Endothelial cell of umbilical vein (primary cell): Measurements from ENCODE around the gene EFCAB8. TPM values are rescaled to one million over a fixed set of nuclear protein-coding genes. Genes with fewer than 3 reads are reported as not detected.

Experiments
- BruUV-seq: library from RNA; stranded (reverse); fragments of 400-500 nt; replicated peaks from 2 replicates; lab custom pipeline; 2021; lab: Mats Ljungman, UMichigan
- CTCF ChIA-PET: fragments of 300-600, 350-600 bp; sonication (Branson Sonifier 250); formaldehyde crosslinking; loops from one replicate; lab custom pipeline; 2021; ENCODE audit warnings: antibody characterized with exemption, inconsistent platforms; lab: Charles Lee
- POLR2A ChIA-PET: fragments of 300-600, 350-600 bp; sonication (Branson Sonifier 250); formaldehyde crosslinking; loops from one replicate; lab custom pipeline; 2021; ENCODE audit warnings: antibody characterized with exemption, inconsistent platforms; lab: Charles Lee
- DNase-seq: peaks from one replicate; pipeline ENCODE4 v3.0.0-alpha.2; 2011; ENCODE audit warnings: low read depth, low spot score
- FAIRE-seq: peaks from 2 replicates; lab custom pipeline; 2011; peaks lifted over from hg19 to GRCh38; lab: Jason Lieb, UNC
- H2AFZ ChIP-seq: 2 replicates; pipeline ENCODE4 v1.6.0; 2012; ENCODE audit warnings: low read depth, low read length, control low read depth, inconsistent platforms
- H3K27ac ChIP-seq: 2 replicates; pipeline ENCODE4 v1.5.1; 2011; ENCODE audit warnings: low read depth, mild to moderate bottlenecking, control low read depth, low read length, moderate library complexity; ENCODE audit not compliant: insufficient read depth
- H3K27me3 ChIP-seq, 2 experiments: 2 replicates each; pipeline versions ENCODE4 v1.6.0 to v1.6.1; 2011; ENCODE audit warnings: low read length in 2 of 2, mixed read lengths in 1 of 2; ENCODE audit not compliant: control insufficient read depth in 2 of 2, insufficient read depth in 2 of 2
- H3K36me3 ChIP-seq, 2 experiments: 2 replicates in 1 of 2; 3 replicates in 1 of 2; pipeline ENCODE4 v1.5.1; 2011; ENCODE audit warnings: low read length in 2 of 2, mild to moderate bottlenecking in 1 of 2, moderate library complexity in 1 of 2; ENCODE audit not compliant: control insufficient read depth in 2 of 2, insufficient read depth in 2 of 2; ENCODE audit errors: extremely low read depth in 1 of 2
- H3K4me1 ChIP-seq: 3 replicates; pipeline ENCODE4 v1.5.1; 2011; ENCODE audit warnings: mild to moderate bottlenecking, low read length; ENCODE audit not compliant: control insufficient read depth, insufficient read depth; ENCODE audit errors: extremely low read depth
- H3K4me2 ChIP-seq: 2 replicates; pipeline ENCODE4 v1.6.1; 2011; ENCODE audit warnings: low read length, control low read depth, mixed read lengths; ENCODE audit not compliant: insufficient read depth
- H3K4me3 ChIP-seq, 3 experiments: fragments of 200-600 bp in 1 of 3; sonication (generic), shearing (Covaris generic) in 1 of 3; replicated peaks in 1 of 3; 2 replicates each; pipeline ENCODE4 v1.5.1; 2011 to 2016; ENCODE audit warnings: control low read depth in 3 of 3, low read length in 3 of 3, mild to moderate bottlenecking in 2 of 3, inconsistent platforms in 1 of 3, low read depth in 1 of 3, moderate library complexity in 1 of 3; ENCODE audit not compliant: insufficient read depth in 1 of 3
- H3K79me2 ChIP-seq: 2 replicates; pipeline ENCODE4 v1.6.0; 2012; ENCODE audit warnings: low read length, inconsistent platforms; ENCODE audit not compliant: control insufficient read depth, insufficient read depth
- H3K9ac ChIP-seq: replicated peaks from 2 replicates; pipeline ENCODE3; 2011; ENCODE audit warnings: low read length, control low read depth; ENCODE audit not compliant: insufficient read depth; ENCODE audit errors: extremely low read depth
- H3K9me1 ChIP-seq: replicated peaks from 3 replicates; pipeline ENCODE4 v1.6.0; 2011; ENCODE audit warnings: mild to moderate bottlenecking, low read length; ENCODE audit not compliant: control insufficient read depth, insufficient read depth; ENCODE audit errors: extremely low read depth
- H3K9me3 ChIP-seq: replicated peaks from 2 replicates; pipeline ENCODE4 v1.5.1; 2012; ENCODE audit warnings: low read length, inconsistent platforms; ENCODE audit not compliant: control insufficient read depth, insufficient read depth
- H4K20me1 ChIP-seq: replicated peaks from 2 replicates; pipeline ENCODE3; 2011; ENCODE audit warnings: mild to moderate bottlenecking, low read length; ENCODE audit not compliant: control insufficient read depth, insufficient read depth; ENCODE audit errors: extremely low read depth
- CTCF ChIP-seq, 2 donors: IDR thresholded peaks; 1 replicate in 1 of 2; 2 replicates in 1 of 2; pipeline ENCODE4 v1.5.1; 2011; ENCODE audit warnings: low read length in 2 of 2, mild to moderate bottlenecking in 2 of 2, moderate library complexity in 2 of 2, control low read depth in 1 of 2, inconsistent platforms in 1 of 2, low read depth in 1 of 2; ENCODE audit not compliant: insufficient read depth in 1 of 2; ENCODE audit errors: extremely low read depth in 1 of 2
- FOS ChIP-seq: IDR thresholded peaks from 2 replicates; pipeline ENCODE4 v1.6.1; 2011; ENCODE audit warnings: mild to moderate bottlenecking, low read length, moderate library complexity, borderline replicate concordance; ENCODE audit not compliant: insufficient read depth
- GATA2 ChIP-seq: IDR thresholded peaks from 2 replicates; pipeline ENCODE4 v1.7.0; 2011; ENCODE audit warnings: low read depth, mild to moderate bottlenecking, moderate library complexity, mixed read lengths, low read length; ENCODE audit not compliant: insufficient read length, insufficient read depth
- POLR2A ChIP-seq: IDR thresholded peaks from 2 replicates; pipeline ENCODE4 v1.6.1; 2012; ENCODE audit warnings: low read depth, mild to moderate bottlenecking, control low read depth, low read length
- dilution Hi-C: fragments of 300-500 bp; cut with MboI; formaldehyde crosslinking; loops from one replicate; pipeline ENCODE4 v1.15.0; 2019; ENCODE audit warnings: low sequenced_read_pairs; ENCODE audit not compliant: extremely low pct_ligation_motif_present
- intact Hi-C: fragments of 100-400 bp; cut with micrococcal nuclease; formaldehyde crosslinking; loops from one replicate; pipeline ENCODE4 v1.10.0; 2022
- polyA plus RNA-seq, 4 experiments: library from polyadenylated mRNA; depleted of rRNA in 3 of 4; stranded (reverse) in 3 of 4; unstranded in 1 of 4; fragments of >200 nt; gene quantifications; 2 replicates each; pipeline versions ENCODE4 v1.2.1 to v1.2.3, GENCODE V29; 2011 to 2012; ENCODE audit warnings: missing spikeins in 1 of 4
- total RNA-seq: library from RNA; stranded (reverse); gene quantifications from 2 replicates; pipeline ENCODE4 v1.2.3, GENCODE V29; 2021
- TF ChIP-seq, protein P1 (sequence below): IDR thresholded peaks from 2 replicates; pipeline ENCODE4 v1.6.1; 2011; ENCODE audit not compliant: insufficient read depth, insufficient read length

The EFCAB8 gene
- total and polyA plus RNA-seq, 2 donors (not counting 3 experiments of a cell fraction or from before 2014, with no cell fraction given): 0.01 to 0.31 TPM

DNA sequence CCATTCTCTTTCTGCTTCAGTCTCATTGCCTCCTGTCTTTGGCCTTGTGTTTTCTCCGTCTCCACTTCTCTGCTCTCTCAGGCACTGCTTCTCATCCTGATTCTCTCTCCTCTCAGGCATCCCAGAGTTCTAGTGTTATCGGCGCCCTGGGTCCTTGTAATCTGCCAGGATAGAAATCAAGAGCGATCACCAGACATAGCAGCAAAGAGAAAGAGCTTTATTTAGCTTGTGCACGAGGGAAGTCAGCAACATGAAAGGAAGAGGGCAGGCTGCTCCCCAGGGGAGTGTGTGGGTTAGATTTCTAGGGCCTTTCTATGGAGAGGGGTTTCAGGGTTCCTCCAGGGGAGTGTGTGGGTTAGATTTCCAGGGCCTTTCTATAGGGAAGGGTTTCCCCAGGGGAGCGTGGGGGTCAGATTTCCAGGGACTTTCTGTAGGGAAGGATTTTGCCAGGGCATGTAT is 113.0 kb downstream of the EFCAB8 start:
- CTCF ChIA-PET: interaction anchor here (1.5 kb wide), 1 partner anchor 236 kb away, joined by 3 read pairs; no protein-coding TSS in a partner anchor
- dilution Hi-C loops: no loop called here
- H3K36me3 ChIP-seq: no peaks in the 10 kb centered on the region
- no peak overlapping the region for H3K27ac ChIP-seq
- no peak overlapping the region for H3K9ac ChIP-seq
- no peaks in the 10 kb centered on the region for H4K20me1 ChIP-seq
- peak; percentile 44 for FAIRE-seq
- H3K79me2 ChIP-seq: no peaks in the 10 kb centered on the region
- H2AFZ ChIP-seq: peak overlapping the region; percentile 97
- DNase-seq: no peak
- H3K9me3 ChIP-seq: no peaks in the 10 kb centered on the region
- no peaks in the 10 kb centered on the region for H3K9me1 ChIP-seq
- peak overlapping the region; percentile 35 for H3K4me2 ChIP-seq
- BruUV-seq: no TSS peak
- H3K4me1 ChIP-seq: peaks cover 14% of the 10 kb centered on the region
- TF ChIP-seq POLR2A (no peak), FOS (no peak), GATA2 (no peak), CTCF (IDR thresholded peaks at IDR 0.05; ENCODE audit: extremely low read depth in 1 of 2, insufficient read depth in 1 of 2, low read depth in 1 of 2, low read length in 2 of 2) (no peak)
- TF ChIP-seq, protein P1, sequence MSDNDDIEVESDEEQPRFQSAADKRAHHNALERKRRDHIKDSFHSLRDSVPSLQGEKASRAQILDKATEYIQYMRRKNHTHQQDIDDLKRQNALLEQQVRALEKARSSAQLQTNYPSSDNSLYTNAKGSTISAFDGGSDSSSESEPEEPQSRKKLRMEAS: no peak
- no peak overlapping the region for H3K4me3 ChIP-seq
- POLR2A ChIA-PET: no interaction called here
- intact Hi-C loops: no loop called here
- H3K27me3 ChIP-seq: no peaks in the 10 kb centered on the region
